Measurements from ENCODE around the gene PSMA3.

GRCh38 chr14:58270628-58271027, 26.0 kb downstream of the PSMA3 start:
- TF ChIP-seq CTCF (IDR thresholded peaks at IDR 0.05) (no peak), POLR2A (IDR thresholded peaks at IDR 0.05) (no peak)
